ENCODE data around the gene EXOSC2. TPM values are rescaled to one million over a fixed set of nuclear protein-coding genes. Genes with fewer than 3 reads are reported as not detected.

EXOSC2 gene
- total RNA-seq, 6 experiments from 2014 or later: 27.8 to 36.7 (median 33.8) TPM

- Mint-ChIP-seq H3K27me3 (ENCODE audit: insufficient read depth) (peaks cover 23% of the 10 kb centered on the region), H3K4me3 (no peak overlapping the region), H3K36me3 (ENCODE audit: low read depth) (no peaks in the 10 kb centered on the region), H3K27ac (no peak overlapping the region), H3K4me1 (ENCODE audit: low read depth) (peaks cover 11% of the 10 kb centered on the region), H3K9me3 (no peaks in the 10 kb centered on the region)
- TF ChIP-seq CTCF (IDR thresholded peaks at IDR 0.05): no peak
- DNase-seq: no peak
Measured at GRCh38 chr9:130669965-130670364, 23.6 kb upstream of the EXOSC2 start.

- no peak for TF ChIP-seq CTCF (IDR thresholded peaks at IDR 0.05)
- H3K36me3 Mint-ChIP-seq (ENCODE audit: low read depth): no peaks in the 10 kb centered on the region
- H3K9me3 Mint-ChIP-seq: no peaks in the 10 kb centered on the region
- no peak overlapping the region for H3K4me3 Mint-ChIP-seq
- H3K27ac Mint-ChIP-seq: no peak overlapping the region
- peaks cover 7% of the 10 kb centered on the region for H3K4me1 Mint-ChIP-seq (ENCODE audit: low read depth)
- no peak for DNase-seq
- peaks cover 19% of the 10 kb centered on the region for H3K27me3 Mint-ChIP-seq (ENCODE audit: insufficient read depth)
Measured at GRCh38 chr9:130670644-130671043, 22.9 kb upstream of the EXOSC2 start.

GRCh38 chr9:130672466-130672865 is 21.1 kb upstream of the EXOSC2 start:
- Mint-ChIP-seq H3K4me3 (no peak overlapping the region), H3K9me3 (no peaks in the 10 kb centered on the region), H3K27ac (no peak overlapping the region), H3K36me3 (ENCODE audit: low read depth) (no peaks in the 10 kb centered on the region), H3K4me1 (ENCODE audit: low read depth) (peaks cover 7% of the 10 kb centered on the region), H3K27me3 (ENCODE audit: insufficient read depth) (peaks cover 17% of the 10 kb centered on the region)
- DNase-seq: no peak
- no peak for TF ChIP-seq CTCF (IDR thresholded peaks at IDR 0.05)

- Mint-ChIP-seq H3K36me3 (ENCODE audit: low read depth) (no peaks in the 10 kb centered on the region), H3K9me3 (no peaks in the 10 kb centered on the region), H3K27ac (no peak overlapping the region), H3K4me3 (no peak overlapping the region), H3K27me3 (ENCODE audit: insufficient read depth) (peaks cover 19% of the 10 kb centered on the region), H3K4me1 (ENCODE audit: low read depth) (peaks cover 7% of the 10 kb centered on the region)
- no peak for DNase-seq
- no peak for TF ChIP-seq CTCF (IDR thresholded peaks at IDR 0.05)
Measured at GRCh38 chr9:130672933-130673615, 20.5 kb upstream of the EXOSC2 start.

GRCh38 chr9:130675396-130675795 is 18.2 kb upstream of the EXOSC2 start:
- no peak for TF ChIP-seq CTCF (IDR thresholded peaks at IDR 0.05)
- Mint-ChIP-seq H3K9me3 (no peaks in the 10 kb centered on the region), H3K4me1 (ENCODE audit: low read depth) (peaks cover 7% of the 10 kb centered on the region), H3K27ac (no peak overlapping the region), H3K27me3 (ENCODE audit: insufficient read depth) (peaks cover 19% of the 10 kb centered on the region), H3K4me3 (no peak overlapping the region), H3K36me3 (ENCODE audit: low read depth) (no peaks in the 10 kb centered on the region)
- no peak for DNase-seq
